HG03460 (cell line): ENCODE results near the gene DBI.
"Not testable (repeated sequence)": the region's sequence is repeated elsewhere in the genome, so short reads cannot be mapped to it uniquely, and the experiment has no call there.

Source experiments
- ATAC-seq: cut with Tn5 transposase; IDR thresholded peaks from one replicate; pipeline ENCODE4 v1.9.1; 2021; ENCODE audit not compliant: unreplicated experiment

The DBI gene

DNA sequence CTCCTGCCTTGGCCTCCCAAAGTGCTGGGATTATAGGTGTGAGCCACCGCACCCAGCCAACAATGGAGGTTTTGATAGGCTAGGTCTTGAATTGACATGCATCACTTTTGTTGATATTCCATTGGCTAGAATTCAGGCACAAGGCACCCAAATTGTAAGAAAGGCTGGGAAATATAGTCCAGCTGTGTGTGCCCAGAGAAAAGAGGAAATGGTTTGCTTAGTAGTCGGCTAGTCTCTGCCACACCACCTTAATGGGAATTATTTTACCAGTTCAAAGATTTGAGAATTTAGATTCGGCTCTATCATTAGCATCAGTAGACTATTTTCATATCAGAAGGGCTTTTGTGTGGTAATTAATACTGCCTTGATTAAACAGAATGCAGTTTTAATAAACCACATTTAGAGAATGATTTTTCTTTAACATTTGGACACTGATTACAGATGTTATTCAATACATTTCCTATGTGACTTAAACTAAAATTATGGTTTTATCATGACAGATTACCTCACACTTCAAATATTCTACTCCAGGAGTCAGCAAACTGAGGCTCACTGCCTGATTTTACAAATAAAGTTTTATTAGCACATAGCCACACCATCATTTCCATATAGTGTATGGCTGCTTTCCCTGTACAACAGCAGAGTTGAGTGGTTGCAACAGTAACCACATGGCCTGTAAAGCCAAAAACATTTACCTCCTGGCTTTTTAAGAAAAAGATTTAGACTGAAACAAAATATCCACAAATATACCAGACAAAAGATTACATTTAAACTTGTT lies 27.4 kb downstream of the DBI start:
- ATAC-seq, result no peak

DNA sequence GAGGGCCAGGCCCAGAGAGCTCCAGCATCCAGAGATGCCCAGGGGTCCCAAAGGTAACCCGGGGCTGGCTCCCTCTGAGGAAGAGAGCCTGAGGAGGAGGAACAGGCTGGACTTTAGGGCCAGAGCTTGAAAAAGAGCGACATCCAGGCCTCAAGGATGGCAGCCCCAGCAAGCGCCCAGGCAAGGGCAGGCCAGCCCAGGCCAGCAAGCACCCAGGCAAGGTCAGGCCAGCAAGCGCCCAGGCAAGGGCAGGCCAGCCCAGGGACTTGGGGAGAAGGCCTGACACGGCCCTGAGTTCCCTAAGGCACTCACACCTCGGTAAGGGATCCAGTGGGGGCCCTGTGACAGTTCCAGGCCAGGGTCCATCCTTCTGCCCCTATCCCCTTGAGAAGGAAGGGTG lies 30.4 kb downstream of the DBI start:
- ATAC-seq, result no peak

DNA sequence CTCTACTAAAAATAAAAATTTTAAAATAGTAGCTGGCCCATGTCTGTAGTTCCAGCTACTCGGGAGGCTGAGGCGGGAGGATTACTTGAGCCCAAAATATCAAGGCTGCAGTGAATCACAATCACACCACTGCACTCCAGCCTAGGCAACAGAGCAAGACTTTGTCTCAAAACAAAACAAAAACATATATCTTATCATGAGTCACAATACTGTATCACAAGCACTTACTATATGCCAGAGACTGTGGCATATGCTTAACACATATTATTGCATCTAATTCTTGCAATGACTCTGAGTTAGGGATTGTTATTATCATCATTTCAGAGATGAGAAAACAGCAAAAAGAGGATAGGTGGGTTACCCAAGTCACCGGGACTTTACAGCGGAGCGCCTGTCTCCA lies 35.3 kb downstream of the DBI start:
- ATAC-seq, result no peak

DNA sequence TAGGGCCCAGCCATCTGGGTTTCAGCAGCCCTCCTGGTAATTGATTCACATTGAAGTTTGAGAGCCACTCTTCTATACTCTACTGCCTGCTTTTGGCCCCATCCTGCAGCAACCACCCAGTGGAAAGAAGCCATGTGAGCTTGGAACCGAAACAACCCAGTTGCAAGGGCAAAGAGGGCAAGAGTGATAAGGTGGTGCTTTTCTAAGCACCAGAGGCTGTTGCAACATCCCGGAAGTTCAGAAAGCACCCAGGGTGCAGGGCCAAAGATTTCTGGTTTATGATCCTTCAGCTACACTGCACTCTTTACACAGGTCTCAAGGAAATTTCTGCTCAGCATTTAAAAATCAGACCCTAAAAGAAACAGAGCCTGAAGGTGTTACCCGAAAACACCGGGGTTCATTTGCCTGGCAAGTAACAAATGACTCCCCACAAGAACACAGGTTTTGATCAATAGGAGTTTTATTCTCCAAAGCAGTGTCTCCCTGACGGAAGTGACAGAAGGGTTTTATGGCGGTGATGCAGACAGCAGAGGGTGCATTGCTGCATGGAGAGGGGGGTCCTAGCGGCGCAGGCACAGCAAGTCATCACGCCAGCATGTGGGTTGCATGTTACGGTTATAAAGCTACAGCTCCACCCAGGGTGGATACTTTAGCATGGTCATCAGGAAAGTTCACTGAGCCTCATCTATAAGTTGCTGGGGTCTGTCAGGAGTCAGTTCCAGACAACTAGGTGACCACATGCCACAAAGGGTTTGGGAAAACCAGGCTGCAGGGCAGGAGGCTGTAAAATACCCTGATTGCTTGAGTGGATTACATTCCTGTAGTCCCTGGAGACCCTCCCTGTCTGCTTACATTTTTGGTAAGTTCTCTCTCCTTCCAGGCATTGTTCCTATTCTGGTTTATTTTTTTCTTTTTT lies 36.1 kb downstream of the DBI start:
- no peak for ATAC-seq

- ATAC-seq, result not testable (repeated sequence)
Measured at GRCh38 chr2:119403618-119404017, 36.8 kb downstream of the DBI start.

GRCh38 chr2:119405151-119405550 lies 38.4 kb downstream of the DBI start:
- no peak for ATAC-seq

- ATAC-seq, result no peak
Measured at GRCh38 chr2:119407430-119408220, 40.8 kb downstream of the DBI start.

DNA sequence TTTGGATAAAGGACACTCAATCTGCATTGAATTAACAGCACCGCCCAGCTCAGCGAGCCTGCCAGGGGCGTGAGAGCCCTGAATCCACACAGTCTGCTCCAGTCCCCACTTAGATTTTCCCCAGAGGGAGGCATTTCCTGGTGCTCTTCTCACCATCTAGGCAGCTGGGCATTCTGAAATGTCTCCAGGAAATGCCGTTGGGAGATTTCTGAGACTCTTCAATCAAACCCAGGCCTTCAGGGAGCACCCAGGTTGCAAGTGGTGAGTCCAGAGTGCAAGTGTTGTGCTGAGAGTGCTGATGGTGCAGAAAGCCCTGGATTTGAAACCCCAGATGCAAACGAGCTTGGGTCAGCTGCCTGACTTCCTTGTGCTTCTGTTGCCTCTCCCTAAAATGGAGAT lies 41.4 kb downstream of the DBI start:
- no peak for ATAC-seq

- no peak for ATAC-seq
Measured at GRCh38 chr2:119409506-119409905, 42.7 kb downstream of the DBI start.

- no peak for ATAC-seq
Measured at GRCh38 chr2:119414894-119415293, 48.1 kb downstream of the DBI start.

DNA sequence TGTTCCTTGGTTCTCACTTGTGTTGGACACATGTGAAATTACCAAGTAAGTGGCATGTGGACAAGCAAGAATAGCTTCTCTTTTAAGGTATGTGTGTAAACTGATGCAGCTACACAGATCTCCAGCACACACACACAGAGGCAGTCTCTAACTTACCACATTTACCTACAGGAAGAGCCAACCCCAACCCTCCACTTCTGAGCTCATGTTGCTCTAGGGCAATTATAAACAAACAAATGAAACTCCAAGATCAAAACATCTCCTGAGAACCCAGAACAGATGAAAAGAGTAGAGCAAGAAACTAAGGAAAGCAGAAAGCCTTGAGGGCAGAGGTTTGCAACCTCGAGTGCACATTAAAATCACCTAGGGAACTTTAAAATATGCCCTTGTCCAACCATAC lies 48.9 kb downstream of the DBI start:
- no peak for ATAC-seq

- no peak for ATAC-seq
Measured at GRCh38 chr2:119416299-119416923, 49.6 kb downstream of the DBI start.

DNA sequence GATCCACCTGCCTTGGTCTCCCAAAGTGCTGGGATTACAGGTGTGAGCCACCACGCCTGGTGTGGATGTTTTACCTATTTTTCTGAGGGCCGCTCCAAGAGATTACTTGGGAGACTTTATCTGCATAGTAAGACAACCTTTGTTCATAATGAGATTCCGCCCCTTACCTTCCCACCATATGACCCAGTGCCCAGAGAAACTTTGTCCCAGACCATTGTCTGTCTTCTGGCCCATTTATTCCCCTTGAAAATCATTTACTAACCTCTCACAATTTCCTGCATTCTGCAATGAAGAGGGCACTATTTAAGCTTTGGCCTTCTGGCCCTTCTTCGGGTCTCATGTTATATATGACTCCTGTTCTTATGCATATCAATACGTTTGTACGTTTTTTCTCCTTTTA lies 51.1 kb downstream of the DBI start:
- no peak for ATAC-seq

GRCh38 chr2:119419065-119419464 lies 52.3 kb downstream of the DBI start:
- ATAC-seq, result no peak

DNA sequence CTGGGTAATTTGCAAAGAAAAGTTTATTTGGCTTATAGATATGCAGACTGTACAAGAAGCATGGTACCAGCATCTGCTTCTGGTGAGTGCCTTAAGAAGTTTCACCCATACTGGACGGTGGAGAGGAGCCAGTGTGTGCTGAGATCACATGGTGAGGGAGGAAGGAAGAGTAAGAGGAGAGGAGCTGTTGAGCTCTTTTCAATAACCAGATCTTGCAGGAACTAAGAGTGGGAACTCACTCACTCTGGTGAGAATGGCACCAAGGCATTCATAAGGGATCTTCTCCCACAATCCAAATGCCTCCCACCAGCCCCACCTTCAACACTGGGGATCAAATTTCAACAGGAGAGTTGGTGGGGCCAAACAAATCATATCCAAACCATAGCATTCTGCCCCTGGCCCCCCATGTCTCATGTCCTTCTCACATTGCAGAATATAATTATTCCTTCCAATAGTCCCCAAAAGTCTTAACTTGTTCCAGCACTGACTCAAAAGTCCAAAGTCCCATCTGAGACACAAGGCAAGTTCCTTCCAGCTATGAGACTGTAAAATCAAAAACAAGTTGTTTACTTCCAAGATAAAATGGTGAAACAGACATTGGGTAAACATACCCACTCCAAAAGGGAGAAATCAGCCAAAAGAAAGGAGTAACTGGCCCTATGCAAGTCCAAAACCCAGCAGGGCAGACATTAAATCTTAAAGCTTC lies 53.2 kb downstream of the DBI start:
- ATAC-seq, result no peak

DNA sequence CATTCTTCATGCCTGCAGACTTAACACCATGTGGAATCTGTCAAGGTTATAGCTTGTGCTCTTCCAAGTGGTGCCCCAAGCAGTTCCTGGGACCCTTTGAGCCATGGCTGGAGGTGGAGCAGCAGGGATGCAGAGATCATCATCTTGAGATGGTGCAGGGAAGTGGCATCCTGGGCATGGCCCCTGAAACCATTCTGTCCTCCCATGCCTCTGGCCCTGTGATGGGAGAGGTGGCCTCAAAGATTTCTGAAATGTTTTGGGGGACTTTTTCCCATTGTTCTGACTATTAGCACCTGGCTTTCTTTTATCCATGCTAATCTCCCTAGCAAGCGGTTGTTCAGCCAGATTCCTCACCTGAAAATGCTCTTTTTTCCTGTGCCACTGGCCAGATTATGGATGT lies 54.5 kb downstream of the DBI start:
- ATAC-seq, result no peak

DNA sequence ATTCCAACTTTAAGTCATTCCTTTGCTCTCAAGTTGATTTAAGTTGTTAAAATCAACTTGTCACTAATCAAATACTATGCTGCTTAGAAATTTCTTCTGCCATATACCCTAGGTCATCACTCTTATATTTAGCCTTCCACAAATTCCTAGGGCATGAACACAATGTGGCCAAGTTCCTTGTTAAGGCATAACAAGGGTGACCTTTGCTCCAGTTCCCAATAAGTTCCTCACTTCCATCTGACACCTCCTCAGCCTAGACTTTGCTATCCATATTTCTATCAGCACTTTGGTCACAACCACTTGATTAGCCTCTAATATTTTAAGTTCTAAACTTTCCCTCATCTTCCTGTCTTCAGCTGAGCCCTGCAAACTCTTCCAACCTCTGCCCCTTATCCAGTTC lies 55.0 kb downstream of the DBI start:
- ATAC-seq, result no peak
